Breast epithelium (tissue), 3 donors: ENCODE data around the gene ABL1.

Experiments
- POLR2A ChIP-seq: fragments of 450-650 bp; IDR thresholded peaks from one replicate; pipeline ENCODE4 v1.6.1; 2016; ENCODE audit warnings: antibody characterized with exemption, mild to moderate bottlenecking, moderate library complexity
- POLR2AphosphoS5 ChIP-seq, 3 donors: sonication (generic); formaldehyde crosslinking; IDR thresholded peaks; one replicate each; pipeline ENCODE4 v1.6.1; 2017; ENCODE audit warnings: antibody characterized with exemption in 3 of 3
- TF ChIP-seq, protein P1 (sequence below), 3 donors: fragments of 450-650 bp; IDR thresholded peaks; one replicate each; pipeline ENCODE4 v1.5.1; 2016 to 2017; ENCODE audit warnings: antibody characterized with exemption in 3 of 3, mild to moderate bottlenecking in 3 of 3, moderate library complexity in 3 of 3

DNA sequence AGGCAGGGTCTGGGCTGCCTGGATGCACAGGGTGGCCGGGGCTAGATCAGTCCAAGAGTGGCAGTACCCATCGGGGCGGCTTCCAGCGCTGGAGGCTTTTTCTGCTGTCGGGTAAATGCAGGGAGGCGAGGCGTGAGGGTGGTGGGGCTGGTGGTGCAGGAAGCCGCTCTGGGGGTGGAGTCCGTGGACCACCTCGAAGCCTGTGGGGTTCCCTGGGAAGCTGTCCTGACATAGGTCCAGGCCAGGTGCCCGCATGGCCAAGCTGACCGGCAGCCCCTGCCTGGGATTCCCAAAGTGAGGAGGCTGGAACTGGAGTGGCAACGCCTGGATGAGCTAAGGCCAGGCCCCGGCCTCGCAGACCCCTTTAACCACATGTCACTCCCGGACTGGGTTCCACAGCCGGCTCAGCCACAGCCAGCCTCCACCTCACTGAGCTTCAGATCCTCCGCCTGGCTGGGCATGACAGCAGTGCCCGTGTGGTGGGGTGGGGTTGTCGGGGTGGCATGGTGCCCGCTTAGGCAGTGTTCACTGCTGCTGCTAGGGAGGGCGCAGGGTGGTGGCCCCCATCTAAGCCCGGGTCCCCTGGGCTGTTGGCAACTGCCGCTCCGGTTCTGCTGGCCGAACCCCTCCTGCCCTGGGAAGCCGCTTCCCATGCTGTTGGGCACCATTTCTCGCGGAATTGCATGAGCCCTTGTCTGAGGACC, 62.9 kb downstream of the ABL1 start:
- no peak for TF ChIP-seq POLR2A
- TF ChIP-seq, protein P1, sequence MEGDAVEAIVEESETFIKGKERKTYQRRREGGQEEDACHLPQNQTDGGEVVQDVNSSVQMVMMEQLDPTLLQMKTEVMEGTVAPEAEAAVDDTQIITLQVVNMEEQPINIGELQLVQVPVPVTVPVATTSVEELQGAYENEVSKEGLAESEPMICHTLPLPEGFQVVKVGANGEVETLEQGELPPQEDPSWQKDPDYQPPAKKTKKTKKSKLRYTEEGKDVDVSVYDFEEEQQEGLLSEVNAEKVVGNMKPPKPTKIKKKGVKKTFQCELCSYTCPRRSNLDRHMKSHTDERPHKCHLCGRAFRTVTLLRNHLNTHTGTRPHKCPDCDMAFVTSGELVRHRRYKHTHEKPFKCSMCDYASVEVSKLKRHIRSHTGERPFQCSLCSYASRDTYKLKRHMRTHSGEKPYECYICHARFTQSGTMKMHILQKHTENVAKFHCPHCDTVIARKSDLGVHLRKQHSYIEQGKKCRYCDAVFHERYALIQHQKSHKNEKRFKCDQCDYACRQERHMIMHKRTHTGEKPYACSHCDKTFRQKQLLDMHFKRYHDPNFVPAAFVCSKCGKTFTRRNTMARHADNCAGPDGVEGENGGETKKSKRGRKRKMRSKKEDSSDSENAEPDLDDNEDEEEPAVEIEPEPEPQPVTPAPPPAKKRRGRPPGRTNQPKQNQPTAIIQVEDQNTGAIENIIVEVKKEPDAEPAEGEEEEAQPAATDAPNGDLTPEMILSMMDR (IDR thresholded peaks at IDR 0.05) = no peak
- TF ChIP-seq POLR2AphosphoS5 (IDR thresholded peaks at IDR 0.05) = no peak
